GM12892 (cell line): ENCODE measurements around the gene STUM.

Experiments used
- DNase-seq: peaks from one replicate; pipeline ENCODE4 v3.0.0; 2011; ENCODE audit not compliant: insufficient read length
- FAIRE-seq: peaks from 2 replicates; lab custom pipeline; 2011; peaks lifted over from hg19 to GRCh38; lab: Jason Lieb, UNC
- POLR2A ChIP-seq: IDR thresholded peaks from 2 replicates; pipeline ENCODE4 v1.6.1; 2011; ENCODE audit warnings: low read depth, low read length, control low read depth
- POLR2AphosphoS5 ChIP-seq: IDR thresholded peaks from 2 replicates; pipeline ENCODE4 v1.6.1; 2011; ENCODE audit warnings: low read depth, low read length, control low read depth
- TAF1 ChIP-seq: IDR thresholded peaks from 2 replicates; pipeline ENCODE4 v1.6.1; 2011; ENCODE audit warnings: low read depth, mild to moderate bottlenecking, control low read depth, low read length, borderline replicate concordance

The STUM gene

GRCh38 chr1:226578946-226579578 lies 30.5 kb downstream of the STUM start:
- DNase-seq, result no peak
- no peak for FAIRE-seq
- TF ChIP-seq POLR2A, result no peak
- no peak for TF ChIP-seq POLR2AphosphoS5
- no peak for TF ChIP-seq TAF1

GRCh38 chr1:226579781-226580323 lies 31.3 kb downstream of the STUM start:
- DNase-seq (no peak), FAIRE-seq (no peak)
- TF ChIP-seq TAF1 (no peak), POLR2AphosphoS5 (no peak), POLR2A (no peak)

- FAIRE-seq, result no peak
Observed at GRCh38 chr1:226580625-226581270, 32.2 kb downstream of the STUM start.

GRCh38 chr1:226581650-226582330 lies 33.2 kb downstream of the STUM start:
- DNase-seq, result no peak
- no peak for FAIRE-seq
- no peak for TF ChIP-seq TAF1
- no peak for TF ChIP-seq POLR2AphosphoS5
- no peak for TF ChIP-seq POLR2A

More at GRCh38 chr1:226580625-226581270, 32.2 kb downstream of the STUM start:
- TF ChIP-seq POLR2AphosphoS5 (no peak), TAF1 (no peak), POLR2A (no peak)
- no peak for DNase-seq

GRCh38 chr1:226582966-226583365 lies 34.4 kb downstream of the STUM start:
- FAIRE-seq (no peak), DNase-seq (no peak)
- TF ChIP-seq TAF1 (no peak), POLR2AphosphoS5 (no peak), POLR2A (no peak)

- FAIRE-seq (no peak), DNase-seq (no peak)
- no peak for TF ChIP-seq POLR2AphosphoS5
- TF ChIP-seq TAF1, result no peak
- no peak for TF ChIP-seq POLR2A
Observed at GRCh38 chr1:226584164-226584563, 35.6 kb downstream of the STUM start.

- DNase-seq (no peak), FAIRE-seq (no peak)
- TF ChIP-seq TAF1 (no peak), POLR2A (no peak), POLR2AphosphoS5 (no peak)
Observed at GRCh38 chr1:226586116-226586515, 37.6 kb downstream of the STUM start.

- no peak for FAIRE-seq
- DNase-seq, result no peak
- TF ChIP-seq POLR2AphosphoS5 (no peak), POLR2A (no peak), TAF1 (no peak)
Observed at GRCh38 chr1:226586650-226587422, 38.3 kb downstream of the STUM start.

- TF ChIP-seq POLR2AphosphoS5, result no peak
- DNase-seq (no peak), FAIRE-seq (no peak)
Observed at GRCh38 chr1:226588484-226588883, 39.9 kb downstream of the STUM start.

GRCh38 chr1:226589008-226589733 lies 40.6 kb downstream of the STUM start:
- TF ChIP-seq POLR2A, result no peak
- no peak for TF ChIP-seq TAF1
- no peak for TF ChIP-seq POLR2AphosphoS5
- DNase-seq, result no peak
- no peak for FAIRE-seq
